ENCODE measurements around the gene GALP.

- TF ChIP-seq CTCF (conservative IDR thresholded peaks at IDR 0.05; ENCODE audit: low read length) (no peak), EZH2phosphoT487 (IDR thresholded peaks at IDR 0.05; ENCODE audit: borderline replicate concordance) (no peak)
Observed at GRCh38 chr19:56158170-56158757, 17.5 kb upstream of the GALP start.

Data from Loucy (cell line).